Activated effector memory CD4-positive, alpha-beta T cell treated with Interleukin-2 at 50 U/mL for 16 hours (primary cell): ENCODE data around the gene SKI.

ENCODE experiments used
- DNase-seq: peaks from one replicate; pipeline ENCODE4 v3.0.0-alpha.2; 2020

Gene SKI

GRCh38 chr1:2228157-2228594, at the start of gene SKI:
Gene SKI (plus strand): TSS chr1:2228319. CDS start chr1:2228767, 448 bp downstream.
- no peak for DNase-seq

GRCh38 chr1:2178875-2179274, 49.2 kb upstream of the SKI start:
- DNase-seq = no peak

DNA sequence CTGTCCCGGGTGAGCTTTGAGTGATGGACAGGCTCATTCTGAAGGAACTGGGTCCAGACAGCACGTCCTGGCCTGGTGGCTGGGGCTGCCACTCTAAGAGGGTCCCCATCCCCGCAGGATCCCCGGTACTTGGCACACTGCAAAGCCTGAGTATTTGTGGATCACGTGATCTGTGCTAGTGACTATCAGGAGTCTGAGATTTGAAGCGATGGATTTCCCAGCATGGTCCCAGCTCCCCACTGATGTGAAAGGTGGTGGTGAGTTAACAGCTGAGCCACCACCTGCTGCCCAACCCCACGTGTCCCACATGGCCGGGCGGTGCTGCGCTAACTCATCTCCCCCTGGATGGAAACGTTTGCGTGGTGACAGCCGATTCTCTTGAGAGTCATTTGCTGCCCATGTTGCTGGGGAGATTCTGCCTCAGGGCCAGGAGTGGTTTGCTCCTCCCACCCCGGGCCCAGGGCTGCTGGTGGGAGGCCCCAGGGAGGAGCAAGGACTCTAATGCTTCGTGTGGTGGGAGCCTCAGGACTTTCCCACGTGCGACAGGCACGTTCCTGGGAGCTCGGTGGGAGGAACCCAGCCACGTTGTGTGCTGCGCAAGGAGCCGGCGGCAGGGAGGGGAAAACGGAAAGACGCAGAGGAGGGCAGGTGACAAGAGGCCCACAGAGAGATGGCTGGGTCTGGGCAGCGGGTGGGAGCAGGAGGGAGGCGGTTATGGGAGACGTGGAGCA, 48.7 kb upstream of the SKI start:
- DNase-seq = no peak

- DNase-seq = no peak
Observed at GRCh38 chr1:2180297-2181245, 47.5 kb upstream of the SKI start.

DNA sequence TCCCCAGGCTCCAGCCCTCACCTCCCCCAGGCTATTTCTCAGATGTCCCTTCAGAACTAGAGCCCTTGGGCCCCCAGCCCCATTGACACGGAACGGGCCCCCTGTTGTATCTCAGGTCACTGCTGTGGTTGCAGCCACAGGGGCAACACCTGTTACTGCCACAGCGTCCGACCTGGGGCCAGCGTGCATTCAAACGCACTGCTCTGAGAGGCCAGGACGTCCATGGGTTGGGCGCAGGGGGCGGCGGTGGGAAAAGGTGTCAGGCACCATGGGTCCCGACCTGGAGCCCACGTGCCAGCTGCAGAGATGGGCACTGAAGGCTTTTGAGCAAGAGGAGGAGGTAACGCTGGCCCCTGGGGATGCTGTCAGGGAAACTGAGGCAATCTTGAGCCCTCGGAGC, 46.8 kb upstream of the SKI start:
- DNase-seq = no peak

DNA sequence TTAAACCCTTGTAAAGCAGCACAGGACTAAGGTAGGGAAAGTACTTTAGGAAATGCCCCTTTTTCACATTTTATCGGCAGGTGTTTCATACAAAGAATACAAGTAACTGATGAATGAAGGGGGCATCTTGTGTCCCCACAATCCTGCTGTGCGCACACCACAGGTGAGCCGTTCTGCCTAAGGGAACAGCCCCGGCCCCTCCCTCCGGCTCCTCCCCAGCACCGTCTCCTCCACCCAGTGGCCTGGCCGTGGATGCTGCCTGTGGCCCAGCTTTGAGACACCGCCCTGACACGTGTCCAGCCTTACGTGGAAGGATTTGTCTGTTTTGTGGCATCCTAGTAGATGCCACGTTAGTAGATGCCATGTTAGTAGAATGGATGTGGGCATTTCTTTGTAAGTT, 46.4 kb upstream of the SKI start:
- no peak for DNase-seq

- no peak for DNase-seq
Observed at GRCh38 chr1:2182376-2182775, 45.7 kb upstream of the SKI start.

GRCh38 chr1:2183937-2184334, 44.2 kb upstream of the SKI start:
- no peak for DNase-seq

GRCh38 chr1:2184531-2184930, 43.6 kb upstream of the SKI start:
- DNase-seq = no peak

DNA sequence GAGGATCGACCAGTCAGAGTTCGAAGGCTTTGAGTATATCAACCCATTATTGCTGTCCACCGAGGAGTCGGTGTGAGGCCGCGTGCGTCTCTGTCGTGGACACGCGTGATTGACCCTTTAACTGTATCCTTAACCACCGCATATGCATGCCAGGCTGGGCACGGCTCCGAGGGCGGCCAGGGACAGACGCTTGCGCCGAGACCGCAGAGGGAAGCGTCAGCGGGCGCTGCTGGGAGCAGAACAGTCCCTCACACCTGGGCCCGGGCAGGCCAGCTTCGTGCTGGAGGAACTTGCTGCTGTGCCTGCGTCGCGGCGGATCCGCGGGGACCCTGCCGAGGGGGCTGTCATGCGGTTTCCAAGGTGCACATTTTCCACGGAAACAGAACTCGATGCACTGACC, 43.2 kb upstream of the SKI start:
- DNase-seq = no peak

GRCh38 chr1:2185880-2186855, 42.0 kb upstream of the SKI start:
- DNase-seq = no peak

- no peak for DNase-seq
Observed at GRCh38 chr1:2186901-2187300, 41.2 kb upstream of the SKI start.

GRCh38 chr1:2187619-2188018, 40.5 kb upstream of the SKI start:
- no peak for DNase-seq

DNA sequence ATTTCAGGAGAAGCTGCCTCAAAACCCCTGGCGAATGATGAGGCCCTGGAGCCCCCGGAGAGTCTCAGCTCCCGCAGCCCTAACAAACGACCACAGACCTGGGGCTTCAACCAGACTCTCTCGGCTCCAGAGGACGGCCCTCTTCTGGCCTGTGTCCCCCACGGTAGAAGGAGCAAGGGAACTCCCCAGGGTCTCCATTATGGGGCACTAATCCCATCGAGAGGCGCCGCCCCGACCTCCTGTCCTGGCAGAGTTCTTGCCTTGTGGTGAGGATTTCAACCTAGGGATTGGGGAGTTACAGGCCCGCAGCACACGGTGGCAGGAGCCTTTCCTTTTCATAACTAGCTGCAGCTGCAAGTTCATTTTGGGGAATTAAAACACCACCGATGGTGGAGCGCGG, 39.8 kb upstream of the SKI start:
- DNase-seq = no peak

DNA sequence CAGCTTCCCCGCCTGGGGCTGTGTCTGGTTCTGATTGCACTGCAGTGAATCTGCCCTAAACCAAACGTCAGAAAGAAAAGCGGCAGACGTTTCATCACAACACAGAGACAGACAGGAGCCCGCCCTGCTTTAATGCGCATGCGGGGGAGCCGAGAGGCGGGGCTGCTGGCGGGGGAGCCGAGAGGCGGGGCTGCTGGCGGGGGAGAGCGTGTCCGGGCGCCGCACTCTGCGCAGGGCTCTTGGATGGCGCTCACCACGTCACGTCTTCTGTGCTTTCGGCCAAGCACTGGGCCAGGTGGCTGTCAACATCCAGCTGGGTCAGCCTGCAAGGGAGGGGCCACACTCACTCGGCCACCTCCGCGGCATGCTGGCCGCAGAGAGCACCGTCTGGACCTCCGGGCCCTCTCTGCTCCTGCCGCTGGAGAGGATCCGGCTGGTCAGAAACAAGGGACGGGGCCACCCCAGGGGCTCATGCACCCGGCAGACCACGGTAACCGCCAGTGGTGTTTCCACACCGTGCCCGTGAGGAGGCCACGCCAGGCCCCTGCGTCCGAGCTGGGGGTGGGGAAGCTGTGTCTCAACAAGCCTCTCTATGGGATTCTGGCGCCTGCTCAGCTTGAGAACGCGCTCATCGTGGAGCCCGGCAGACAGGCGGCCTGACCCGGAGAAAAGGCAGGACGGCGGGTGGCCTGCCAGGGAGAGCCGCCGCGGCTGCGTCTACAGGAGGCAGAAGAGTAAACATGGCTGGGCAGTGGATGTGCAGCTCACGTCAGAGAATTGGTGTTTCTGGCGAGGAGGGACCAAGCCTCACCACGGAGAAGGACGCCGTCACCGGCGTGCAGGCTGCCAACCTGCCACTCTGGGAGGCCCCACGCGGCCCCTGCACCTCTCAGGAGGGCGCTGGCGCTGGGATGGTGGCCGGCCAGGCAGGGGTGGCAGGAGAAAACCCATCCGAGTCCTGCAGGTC, 38.4 kb upstream of the SKI start:
- peak; percentile 90 for DNase-seq

DNA sequence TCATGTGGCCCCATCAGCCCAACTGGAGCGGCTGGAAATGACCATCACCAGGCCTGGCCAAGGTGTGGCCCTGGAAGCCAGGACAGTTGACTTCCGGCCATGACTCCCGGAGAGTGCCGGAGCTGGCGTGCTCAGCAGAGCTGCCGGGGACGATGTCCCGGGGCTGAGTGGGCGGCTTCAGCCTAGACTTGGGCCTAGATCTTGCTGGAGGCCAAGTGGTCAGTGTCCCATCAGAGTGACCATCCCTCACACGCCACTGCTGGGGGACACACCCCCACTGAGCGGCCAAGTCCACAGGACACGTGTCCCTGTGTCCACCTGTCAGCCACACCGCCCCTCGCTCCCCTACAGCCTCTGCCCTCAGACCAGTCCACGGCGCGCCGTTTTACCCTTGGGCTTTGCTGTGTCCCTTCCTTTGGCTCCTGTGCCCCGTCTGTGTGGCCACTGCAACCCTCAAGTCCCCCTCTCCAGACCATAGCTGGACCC, 37.6 kb upstream of the SKI start:
- DNase-seq = no peak

DNA sequence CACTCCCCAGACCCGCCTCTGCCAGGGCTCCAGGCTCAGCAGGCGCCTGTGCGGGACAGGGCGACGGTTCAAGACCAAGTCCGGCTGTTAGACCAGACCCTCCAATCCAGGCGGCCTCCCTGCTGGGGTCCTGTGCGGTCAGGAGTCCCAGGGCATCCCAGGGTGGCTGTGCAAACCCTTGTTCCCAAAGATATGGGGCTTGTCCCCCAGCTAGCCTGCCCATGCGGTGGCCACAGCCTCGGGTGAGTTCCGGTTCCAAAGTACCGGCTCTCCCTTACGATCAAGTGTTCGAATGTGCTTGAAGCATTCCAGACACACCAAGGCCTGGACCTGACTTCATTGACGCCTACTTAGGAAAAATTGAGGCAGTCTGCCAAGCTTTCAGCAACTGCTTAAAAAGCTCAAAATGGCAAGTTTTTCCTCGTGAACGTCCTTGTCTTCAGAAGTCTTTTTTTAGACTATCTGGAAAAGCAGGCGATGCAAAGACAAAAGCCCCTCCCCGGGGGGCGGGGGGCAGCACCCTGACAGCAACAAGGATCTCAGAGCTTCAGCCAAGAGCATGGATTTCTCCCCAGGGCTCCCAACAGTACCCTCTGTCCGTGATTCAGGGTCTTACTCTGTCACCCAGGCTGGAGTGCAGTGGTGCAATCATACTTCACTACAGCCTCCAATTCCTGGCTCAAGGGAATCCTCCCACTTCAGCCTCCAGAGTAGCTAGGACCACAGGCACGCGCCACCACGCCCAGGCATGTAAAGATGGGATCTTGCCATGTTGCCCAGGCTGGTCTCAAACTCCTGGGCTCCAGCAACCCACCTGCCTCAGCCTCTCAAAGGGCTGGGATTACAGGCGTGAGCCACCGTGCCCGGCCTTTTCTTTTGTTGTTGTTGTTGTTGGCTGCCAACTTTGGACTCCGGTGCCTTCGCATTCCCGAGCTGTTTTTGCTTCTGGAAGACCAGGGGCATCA, 35.8 kb upstream of the SKI start:
- no peak for DNase-seq

GRCh38 chr1:2193514-2194281, 34.4 kb upstream of the SKI start:
- DNase-seq = no peak

DNA sequence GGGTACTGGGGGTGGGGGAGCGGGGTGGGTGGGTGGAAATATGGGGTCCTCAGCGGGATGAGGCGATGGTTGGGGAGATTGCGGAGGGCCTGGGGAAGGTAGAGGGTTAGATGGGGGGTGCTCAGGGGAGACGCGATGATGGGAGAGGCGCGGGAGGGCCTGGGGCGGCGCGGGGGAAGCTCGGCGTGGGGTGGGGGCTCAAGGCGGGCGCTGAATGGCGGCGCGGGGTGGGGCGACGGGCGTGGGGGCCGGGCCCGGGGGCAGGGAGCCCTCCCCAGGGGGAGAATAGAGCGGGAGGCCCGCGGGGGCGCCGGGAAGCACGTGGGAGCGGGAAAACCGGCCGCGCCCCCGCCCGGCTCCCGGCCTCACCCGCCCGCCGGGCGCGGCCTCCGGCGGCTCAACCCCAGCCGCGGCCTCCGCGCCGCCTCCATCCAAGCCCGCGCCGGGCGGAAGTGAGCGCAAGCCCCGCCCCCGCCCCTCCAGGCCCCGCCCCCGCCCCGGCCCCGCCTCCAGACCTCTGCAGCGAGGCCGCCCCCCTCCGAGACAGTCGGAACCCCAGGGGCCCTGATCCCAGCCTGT, 33.7 kb upstream of the SKI start, which contains the start of gene FAAP20:
Gene FAAP20, minus strand, starts transcription at position 454 of the 579 bp plus-strand sequence. Its CDS starts 23 bp downstream, at position 431.
- DNase-seq = no peak
